ENCODE data around the gene UCMA.

Gene UCMA

GRCh38 chr10:13187135-13187534, 47.0 kb downstream of the UCMA start:
- TF ChIP-seq ZNF274 (IDR thresholded peaks at IDR 0.05; ENCODE audit: low read depth, low read length), result no peak
- H3K4me3 ChIP-seq (ENCODE audit: low read length), result no peak overlapping the region

- no peak for TF ChIP-seq ZNF274 (IDR thresholded peaks at IDR 0.05; ENCODE audit: low read depth, low read length)
- no peak overlapping the region for H3K4me3 ChIP-seq (ENCODE audit: low read length)
Observed at GRCh38 chr10:13184730-13185514, 49.3 kb downstream of the UCMA start.

GRCh38 chr10:13184276-13184675, 49.9 kb downstream of the UCMA start:
- H3K4me3 ChIP-seq (ENCODE audit: low read length), result no peak overlapping the region
- no peak for TF ChIP-seq ZNF274 (IDR thresholded peaks at IDR 0.05; ENCODE audit: low read depth, low read length)

- H3K4me3 ChIP-seq (ENCODE audit: low read length), result no peak overlapping the region
- no peak for TF ChIP-seq ZNF274 (IDR thresholded peaks at IDR 0.05; ENCODE audit: low read depth, low read length)
Observed at GRCh38 chr10:13183625-13184024, 50.5 kb downstream of the UCMA start.

GRCh38 chr10:13182424-13182823, 51.8 kb downstream of the UCMA start:
- H3K4me3 ChIP-seq (ENCODE audit: low read length), result no peak overlapping the region
- TF ChIP-seq ZNF274 (IDR thresholded peaks at IDR 0.05; ENCODE audit: low read depth, low read length), result no peak

GRCh38 chr10:13180788-13181187, 53.4 kb downstream of the UCMA start:
- TF ChIP-seq ZNF274 (IDR thresholded peaks at IDR 0.05; ENCODE audit: low read depth, low read length), result no peak
- no peak overlapping the region for H3K4me3 ChIP-seq (ENCODE audit: low read length)

- no peak overlapping the region for H3K4me3 ChIP-seq (ENCODE audit: low read length)
- TF ChIP-seq ZNF274 (IDR thresholded peaks at IDR 0.05; ENCODE audit: low read depth, low read length), result no peak
Observed at GRCh38 chr10:13173616-13174015, 60.6 kb downstream of the UCMA start.

Measured in GM08714 (cell line).